SW 1271 (cell line): ENCODE data around the gene KCNJ9.

Experiments used
- DNase-seq, 2 experiments: peaks; one replicate each; lab custom pipeline; 2025; lab: John Stamatoyannopoulos, UW

Gene KCNJ9

GRCh38 chr1:160087118-160087662 lies 5.9 kb downstream of the KCNJ9 start:
- DNase-seq: no peak

GRCh38 chr1:160089883-160090282 lies 8.5 kb downstream of the KCNJ9 start:
- DNase-seq: no peak

GRCh38 chr1:160090760-160091159 lies 9.4 kb downstream of the KCNJ9 start:
- no peak for DNase-seq

GRCh38 chr1:160091666-160092223 lies 10.4 kb downstream of the KCNJ9 start:
- no peak for DNase-seq

GRCh38 chr1:160092366-160093068 lies 11.2 kb downstream of the KCNJ9 start:
- DNase-seq: no peak

GRCh38 chr1:160093069-160093395 lies 11.7 kb downstream of the KCNJ9 start:
- no peak for DNase-seq

- no peak for DNase-seq
Measured at GRCh38 chr1:160093624-160094290, 12.4 kb downstream of the KCNJ9 start.

GRCh38 chr1:160094291-160094625 lies 12.9 kb downstream of the KCNJ9 start:
- no peak for DNase-seq

- no peak for DNase-seq
Measured at GRCh38 chr1:160094806-160095205, 13.5 kb downstream of the KCNJ9 start.

- DNase-seq: no peak
Measured at GRCh38 chr1:160095382-160096105, 14.2 kb downstream of the KCNJ9 start.

- no peak for DNase-seq
Measured at GRCh38 chr1:160096274-160097116, 15.2 kb downstream of the KCNJ9 start.

- DNase-seq: no peak
Measured at GRCh38 chr1:160097151-160097910, 16.0 kb downstream of the KCNJ9 start.

- peak in 1 of 2 experiments; percentile 47 for DNase-seq
Measured at GRCh38 chr1:160097911-160098851, 16.8 kb downstream of the KCNJ9 start, which contains the start of gene IGSF8. TSS of gene IGSF8 (minus strand) at chr1:160098619. CDS start at chr1:160098472, 147 bp downstream.

GRCh38 chr1:160098852-160099561 lies 17.7 kb downstream of the KCNJ9 start:
- DNase-seq: peak; percentile 25 to 73

- DNase-seq: no peak
Measured at GRCh38 chr1:160099716-160100375, 18.5 kb downstream of the KCNJ9 start.

- DNase-seq: peak in 1 of 2 experiments; percentile 55
Measured at GRCh38 chr1:160101037-160101716, 19.8 kb downstream of the KCNJ9 start.

- DNase-seq: no peak
Measured at GRCh38 chr1:160101717-160102522, 20.6 kb downstream of the KCNJ9 start.
